Astrocyte of the spinal cord (primary cell): Measurements from ENCODE around the gene PELO.

ENCODE experiments used
- DNase-seq: peaks from one replicate; pipeline ENCODE4 v3.0.0; 2011; ENCODE audit warnings: low read depth, low spot score
- H3K4me3 ChIP-seq: 2 replicates; pipeline ENCODE4 v1.5.1; 2011; ENCODE audit warnings: low read depth, mild to moderate bottlenecking, low read length, moderate library complexity
- in situ Hi-C: cut with HindIII; loops from 2 replicates; pipeline ENCODE4 v1.10.0; 2017; ENCODE audit warnings: low sequenced_read_pairs
- TF ChIP-seq, protein P1 (sequence below): IDR thresholded peaks from 2 replicates; pipeline ENCODE4 v1.5.1; 2012; ENCODE audit warnings: low read depth, mild to moderate bottlenecking, low read length, inconsistent platforms

PELO gene

DNA sequence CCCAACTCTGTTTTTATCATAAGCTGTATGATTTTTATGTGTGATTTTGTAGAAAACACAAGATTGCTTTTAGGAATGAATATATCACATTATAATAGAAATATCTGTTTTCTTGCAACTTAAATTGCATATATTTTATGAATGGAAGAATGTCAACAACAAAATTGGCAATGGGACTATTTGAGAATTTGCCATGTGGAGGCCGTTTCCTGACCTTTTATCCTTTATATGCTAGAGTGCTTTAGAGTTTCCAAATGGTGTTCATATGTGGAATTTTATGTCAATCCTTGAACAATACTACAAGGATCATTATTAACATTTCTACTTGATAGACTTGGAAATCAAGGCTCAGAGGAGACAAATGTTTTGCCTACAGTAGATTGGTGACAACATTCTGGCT lies 34.2 kb downstream of the PELO start:
- in situ Hi-C loops = no loop called here
- TF ChIP-seq, protein P1, sequence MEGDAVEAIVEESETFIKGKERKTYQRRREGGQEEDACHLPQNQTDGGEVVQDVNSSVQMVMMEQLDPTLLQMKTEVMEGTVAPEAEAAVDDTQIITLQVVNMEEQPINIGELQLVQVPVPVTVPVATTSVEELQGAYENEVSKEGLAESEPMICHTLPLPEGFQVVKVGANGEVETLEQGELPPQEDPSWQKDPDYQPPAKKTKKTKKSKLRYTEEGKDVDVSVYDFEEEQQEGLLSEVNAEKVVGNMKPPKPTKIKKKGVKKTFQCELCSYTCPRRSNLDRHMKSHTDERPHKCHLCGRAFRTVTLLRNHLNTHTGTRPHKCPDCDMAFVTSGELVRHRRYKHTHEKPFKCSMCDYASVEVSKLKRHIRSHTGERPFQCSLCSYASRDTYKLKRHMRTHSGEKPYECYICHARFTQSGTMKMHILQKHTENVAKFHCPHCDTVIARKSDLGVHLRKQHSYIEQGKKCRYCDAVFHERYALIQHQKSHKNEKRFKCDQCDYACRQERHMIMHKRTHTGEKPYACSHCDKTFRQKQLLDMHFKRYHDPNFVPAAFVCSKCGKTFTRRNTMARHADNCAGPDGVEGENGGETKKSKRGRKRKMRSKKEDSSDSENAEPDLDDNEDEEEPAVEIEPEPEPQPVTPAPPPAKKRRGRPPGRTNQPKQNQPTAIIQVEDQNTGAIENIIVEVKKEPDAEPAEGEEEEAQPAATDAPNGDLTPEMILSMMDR = no peak
- DNase-seq = no peak
- H3K4me3 ChIP-seq = no peak overlapping the region

DNA sequence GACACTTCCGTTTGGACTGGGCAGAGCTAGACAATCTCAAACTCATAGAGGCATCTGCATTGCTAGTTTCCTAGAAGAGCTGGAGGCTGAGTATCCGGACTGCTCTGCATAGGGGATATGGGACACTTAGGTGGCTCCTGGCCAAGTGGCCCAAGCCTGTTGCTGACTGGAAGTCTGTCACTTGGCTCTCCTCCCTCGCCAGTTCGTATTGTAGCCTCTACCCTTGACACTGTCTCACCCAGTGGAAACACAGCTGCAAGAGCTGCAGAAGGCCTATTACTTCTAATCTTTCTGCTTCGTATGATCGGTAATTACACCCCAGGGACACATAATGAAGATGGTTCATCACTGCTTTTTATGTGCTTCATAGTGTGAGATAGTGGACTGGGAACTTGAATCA lies 34.7 kb downstream of the PELO start:
- TF ChIP-seq, protein P1 = no peak
- no peak overlapping the region for H3K4me3 ChIP-seq
- DNase-seq = no peak
- in situ Hi-C loops = no loop called here

DNA sequence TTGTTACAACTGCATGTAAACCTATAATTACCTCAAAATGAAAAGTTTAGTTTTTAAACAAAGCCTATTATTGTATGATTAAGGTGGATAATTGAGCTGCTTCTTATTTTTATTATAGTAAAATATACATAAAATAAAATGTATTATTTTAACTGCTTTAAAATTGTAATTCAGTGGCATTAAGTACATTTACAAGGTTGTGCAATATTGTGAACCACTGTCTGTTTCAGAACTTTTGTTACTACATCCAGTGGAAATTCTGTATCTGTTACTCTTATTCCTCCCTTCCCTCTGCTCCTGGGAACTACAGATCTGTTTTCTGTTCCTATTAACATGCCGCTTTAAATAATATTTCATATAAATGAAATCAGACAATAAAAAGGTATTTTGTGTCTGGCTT lies 37.1 kb downstream of the PELO start:
- DNase-seq = no peak
- in situ Hi-C loops = no loop called here
- no peak overlapping the region for H3K4me3 ChIP-seq
- TF ChIP-seq, protein P1 = no peak

DNA sequence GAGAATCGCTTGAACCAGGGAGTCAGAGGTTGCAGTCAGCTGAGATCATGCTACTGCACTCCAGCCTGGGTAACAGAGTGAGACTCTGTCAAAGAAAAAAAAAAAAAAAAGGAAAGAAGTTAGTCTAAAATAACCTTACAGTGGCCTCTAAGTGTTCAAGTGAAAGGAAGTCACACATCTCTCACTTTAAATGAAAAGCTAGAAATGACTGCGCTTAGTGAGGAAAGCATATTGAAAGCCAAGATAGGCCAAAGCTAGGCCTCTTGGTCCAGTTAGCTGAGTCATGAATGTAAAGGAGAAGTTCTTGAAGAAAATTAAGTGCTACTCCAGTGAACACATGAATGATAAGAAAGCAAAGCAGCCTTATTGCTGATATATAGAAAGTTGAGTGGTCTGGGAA lies 38.1 kb downstream of the PELO start:
- no peak overlapping the region for H3K4me3 ChIP-seq
- DNase-seq = no peak
- in situ Hi-C loops = no loop called here
- TF ChIP-seq, protein P1 = no peak

DNA sequence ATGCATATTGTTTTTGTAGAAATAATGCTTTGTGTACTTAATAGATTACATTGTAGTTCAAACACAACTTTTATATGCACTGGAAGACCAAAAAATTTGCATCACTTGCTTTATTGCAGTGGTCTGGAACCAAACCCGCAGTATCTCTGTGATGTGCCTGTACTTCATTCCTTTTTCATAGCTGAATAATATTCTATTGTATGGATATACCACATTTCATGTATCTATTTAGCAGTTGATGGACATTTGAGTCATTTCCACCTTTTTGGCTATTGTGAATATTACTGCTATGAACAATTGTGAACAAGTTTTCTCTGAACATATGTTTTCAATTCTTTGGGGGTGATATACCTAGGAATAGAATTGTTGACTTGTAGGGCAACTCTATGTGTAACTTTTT lies 40.1 kb downstream of the PELO start:
- TF ChIP-seq, protein P1 = no peak
- DNase-seq = no peak
- in situ Hi-C loops = no loop called here
- no peak overlapping the region for H3K4me3 ChIP-seq

DNA sequence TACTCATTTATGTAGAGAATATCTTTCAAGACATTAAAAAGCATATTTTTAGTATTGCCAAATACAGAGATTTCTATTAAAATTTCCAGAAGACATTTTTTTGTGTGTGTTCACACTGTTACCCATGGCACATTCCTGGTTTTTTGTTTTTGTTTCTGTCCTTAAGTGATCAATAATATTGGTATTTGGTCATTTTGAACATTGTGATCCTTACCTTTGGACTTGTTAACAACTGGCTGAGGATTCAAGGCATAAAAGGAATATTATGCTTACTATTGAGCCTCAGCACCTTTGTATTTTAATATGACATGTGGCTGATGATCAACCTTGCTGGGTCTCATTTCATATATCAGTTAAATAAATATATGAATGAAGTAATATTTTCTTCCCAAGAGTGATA lies 41.9 kb downstream of the PELO start:
- in situ Hi-C loops = no loop called here
- DNase-seq = no peak
- no peak overlapping the region for H3K4me3 ChIP-seq
- TF ChIP-seq, protein P1 = no peak

DNA sequence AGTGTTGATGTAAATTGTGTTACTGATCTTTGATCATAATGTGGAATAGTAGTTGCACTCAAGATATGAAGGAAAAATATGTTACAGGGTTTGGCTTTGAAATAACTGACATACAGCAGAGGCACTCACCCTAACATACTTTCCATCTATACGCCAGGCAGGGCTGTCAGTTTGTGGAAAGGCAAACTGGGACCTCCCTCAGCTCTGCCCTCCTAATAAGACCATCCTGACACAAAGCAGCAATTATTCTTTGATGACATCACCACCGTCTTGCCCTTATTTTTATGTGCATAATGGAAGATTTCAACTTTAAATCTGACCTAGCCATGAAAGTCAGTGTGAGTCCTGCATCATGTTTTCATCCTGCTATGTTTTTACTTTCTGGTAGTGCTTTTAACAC lies 42.9 kb downstream of the PELO start:
- TF ChIP-seq, protein P1 = no peak
- no peak for DNase-seq
- H3K4me3 ChIP-seq = no peak overlapping the region
- in situ Hi-C loops = no loop called here
